Esophagus squamous epithelium (tissue), 4 donors: Measurements from ENCODE around the gene MAP7D3.

ENCODE experiments used
- POLR2A ChIP-seq, 4 donors: fragments of 450-650 bp; IDR thresholded peaks; one replicate each; pipeline ENCODE4 v1.6.1; 2017; ENCODE audit warnings: antibody characterized with exemption in 4 of 4, mild to moderate bottlenecking in 4 of 4, moderate library complexity in 3 of 4
- TF ChIP-seq, protein P1 (sequence below), 6 experiments: fragments of 450-650 bp in 4 of 6; fragments of 200-600 bp in 2 of 6; sonication (generic) in 2 of 6; IDR thresholded peaks; one replicate each; pipeline ENCODE4 v1.5.1; 2016 to 2019; ENCODE audit warnings: antibody characterized with exemption in 6 of 6, mild to moderate bottlenecking in 4 of 6, moderate library complexity in 4 of 6

DNA sequence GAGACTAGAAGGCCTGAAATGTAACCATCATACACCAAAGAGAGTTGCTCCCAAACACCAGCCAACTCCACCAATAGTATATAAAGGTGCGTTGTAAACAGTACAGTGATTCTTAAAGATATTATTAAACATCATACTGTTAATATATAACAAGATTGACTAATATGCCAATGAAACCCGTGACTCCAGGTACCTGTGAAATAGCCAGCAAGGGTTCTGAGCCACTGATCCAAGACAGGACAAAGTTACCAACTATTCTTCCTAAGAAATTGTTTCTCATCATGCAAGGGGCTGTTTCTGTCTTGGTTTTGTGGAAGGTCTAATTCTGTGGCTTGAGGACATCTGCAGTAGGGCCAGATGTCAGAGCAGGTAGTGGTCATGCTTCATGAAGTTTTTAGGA is 56.7 kb downstream of the MAP7D3 start:
- TF ChIP-seq, protein P1, sequence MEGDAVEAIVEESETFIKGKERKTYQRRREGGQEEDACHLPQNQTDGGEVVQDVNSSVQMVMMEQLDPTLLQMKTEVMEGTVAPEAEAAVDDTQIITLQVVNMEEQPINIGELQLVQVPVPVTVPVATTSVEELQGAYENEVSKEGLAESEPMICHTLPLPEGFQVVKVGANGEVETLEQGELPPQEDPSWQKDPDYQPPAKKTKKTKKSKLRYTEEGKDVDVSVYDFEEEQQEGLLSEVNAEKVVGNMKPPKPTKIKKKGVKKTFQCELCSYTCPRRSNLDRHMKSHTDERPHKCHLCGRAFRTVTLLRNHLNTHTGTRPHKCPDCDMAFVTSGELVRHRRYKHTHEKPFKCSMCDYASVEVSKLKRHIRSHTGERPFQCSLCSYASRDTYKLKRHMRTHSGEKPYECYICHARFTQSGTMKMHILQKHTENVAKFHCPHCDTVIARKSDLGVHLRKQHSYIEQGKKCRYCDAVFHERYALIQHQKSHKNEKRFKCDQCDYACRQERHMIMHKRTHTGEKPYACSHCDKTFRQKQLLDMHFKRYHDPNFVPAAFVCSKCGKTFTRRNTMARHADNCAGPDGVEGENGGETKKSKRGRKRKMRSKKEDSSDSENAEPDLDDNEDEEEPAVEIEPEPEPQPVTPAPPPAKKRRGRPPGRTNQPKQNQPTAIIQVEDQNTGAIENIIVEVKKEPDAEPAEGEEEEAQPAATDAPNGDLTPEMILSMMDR (IDR thresholded peaks at IDR 0.05): no peak
- no peak for TF ChIP-seq POLR2A (IDR thresholded peaks at IDR 0.05)
